ENCODE results near the gene RPS6KL1. TPM values are rescaled to one million over a fixed set of nuclear protein-coding genes. Genes with fewer than 3 reads are reported as not detected.

RPS6KL1 gene
- total RNA-seq, 1 donor from 2014 or later, result 0.99 TPM

DNA sequence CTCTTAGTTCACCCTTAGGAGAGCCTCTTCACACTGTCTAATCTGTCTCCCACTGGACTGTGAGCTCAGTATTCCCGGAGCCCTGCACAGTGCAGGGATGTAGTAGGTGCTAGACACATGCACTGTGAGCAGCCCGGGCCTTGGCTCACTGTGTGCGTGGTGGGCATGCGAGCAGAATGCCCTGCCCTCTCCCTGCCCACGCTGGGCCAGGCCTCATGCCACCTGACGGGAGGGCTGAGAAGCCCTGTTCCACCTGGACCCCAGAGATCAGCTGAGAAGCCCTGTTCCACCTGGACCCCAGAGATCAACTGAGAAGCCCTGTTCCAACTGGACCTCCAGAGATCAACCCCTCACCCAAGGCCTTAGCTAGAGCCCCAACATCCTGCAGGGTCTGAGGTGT lies 10.9 kb downstream of the RPS6KL1 start:
- no peak for DNase-seq

DNA sequence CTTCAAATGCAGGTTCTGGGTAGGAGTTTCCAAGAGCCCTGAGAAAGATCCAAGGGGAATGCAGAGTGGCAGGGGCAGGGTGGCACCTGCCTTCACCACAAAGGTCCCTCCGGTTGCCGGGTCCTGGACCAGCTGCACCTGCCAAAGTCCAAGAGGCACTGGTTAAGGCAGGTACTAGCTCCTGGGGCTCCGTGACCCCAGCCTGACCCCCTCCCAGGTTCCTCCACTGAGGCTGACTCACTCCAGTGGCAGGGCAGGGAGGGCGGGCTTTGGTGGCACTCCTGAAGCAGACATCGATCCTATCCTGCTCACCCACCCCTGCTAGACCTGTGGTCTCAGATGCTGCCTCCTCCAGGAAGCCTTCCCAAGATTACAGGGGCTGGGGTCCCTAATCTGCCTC lies 11.4 kb downstream of the RPS6KL1 start:
- DNase-seq, result no peak

DNA sequence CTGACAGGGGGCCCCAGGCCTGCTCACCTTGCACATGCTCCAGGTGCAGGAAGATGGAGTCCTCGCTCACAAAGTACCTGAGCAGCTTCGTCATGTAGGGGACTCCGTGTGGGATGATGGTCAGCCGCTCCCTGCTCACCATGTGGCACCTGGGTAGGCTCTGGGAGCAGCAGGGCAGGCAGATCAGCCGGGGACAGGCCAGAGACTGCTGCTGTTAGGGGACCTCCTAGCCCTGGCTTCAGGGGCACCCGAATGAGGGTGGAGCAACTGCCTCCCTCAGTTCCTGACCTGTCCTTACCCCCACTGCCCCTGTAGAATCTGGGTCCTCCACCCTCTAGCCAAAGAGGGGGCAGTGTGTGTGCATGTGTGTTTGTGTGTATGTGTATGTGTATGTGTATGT lies 11.8 kb downstream of the RPS6KL1 start:
- DNase-seq, result no peak

DNA sequence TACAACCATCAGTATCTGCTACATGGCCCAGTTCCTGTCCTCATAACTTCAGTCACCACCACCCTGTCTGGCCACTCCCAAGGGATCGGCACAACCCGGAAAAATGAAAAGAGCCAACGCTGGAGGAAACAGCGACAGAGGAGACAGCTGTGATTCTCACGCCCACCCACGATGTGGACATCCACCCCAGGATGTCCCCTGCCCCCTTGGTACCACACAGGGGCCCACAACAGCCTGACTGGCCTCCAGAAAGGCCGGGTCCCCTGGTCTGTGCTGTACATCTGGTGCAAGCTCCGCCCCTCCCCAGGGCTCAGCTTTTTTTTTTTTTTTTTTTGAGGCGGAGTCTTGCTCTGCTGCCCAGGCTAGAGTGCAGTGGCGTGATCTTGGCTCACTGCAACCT lies 12.5 kb downstream of the RPS6KL1 start:
- no peak for DNase-seq

DNA sequence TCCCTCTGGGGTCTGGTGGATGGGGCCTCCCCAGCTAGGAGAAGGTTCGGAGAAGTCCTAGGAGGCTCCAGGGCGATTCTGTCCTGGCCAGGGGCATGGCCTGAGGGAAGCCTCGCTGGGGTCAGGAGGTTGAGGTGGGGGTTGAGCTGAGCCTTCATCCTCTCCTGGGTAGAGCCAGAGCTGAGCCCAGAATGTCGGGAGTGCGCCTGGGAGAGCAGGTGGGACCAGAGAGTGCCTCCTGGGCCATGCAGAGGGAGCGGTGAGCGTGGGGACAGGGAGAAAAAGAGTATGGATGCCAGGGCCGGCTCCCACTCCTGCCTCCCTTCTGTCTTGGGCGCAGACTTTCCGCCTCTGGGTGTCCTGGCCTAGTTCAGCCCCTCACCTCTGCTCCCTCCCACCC lies 13.1 kb downstream of the RPS6KL1 start:
- no peak for DNase-seq

DNA sequence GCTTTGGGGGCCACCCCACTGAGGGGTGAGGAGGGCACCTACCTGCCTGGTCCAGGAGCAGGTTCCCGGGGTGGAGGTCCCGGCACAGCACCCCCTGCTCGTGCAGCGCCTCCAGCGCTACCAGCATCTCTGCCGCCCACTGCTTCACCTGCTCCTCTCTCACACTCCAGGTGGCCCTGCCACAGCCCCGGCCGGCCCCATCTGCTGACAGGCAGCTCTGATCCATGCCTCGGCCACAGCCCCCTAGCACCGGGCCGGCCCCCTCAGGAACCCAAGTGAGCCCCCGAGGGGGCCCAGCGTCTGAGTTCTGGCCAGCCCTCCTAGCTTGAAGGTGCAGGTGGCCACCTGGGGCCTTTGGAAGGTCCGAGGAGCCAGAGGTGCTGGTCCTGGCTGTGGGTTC lies 13.6 kb downstream of the RPS6KL1 start:
- no peak for DNase-seq

DNA sequence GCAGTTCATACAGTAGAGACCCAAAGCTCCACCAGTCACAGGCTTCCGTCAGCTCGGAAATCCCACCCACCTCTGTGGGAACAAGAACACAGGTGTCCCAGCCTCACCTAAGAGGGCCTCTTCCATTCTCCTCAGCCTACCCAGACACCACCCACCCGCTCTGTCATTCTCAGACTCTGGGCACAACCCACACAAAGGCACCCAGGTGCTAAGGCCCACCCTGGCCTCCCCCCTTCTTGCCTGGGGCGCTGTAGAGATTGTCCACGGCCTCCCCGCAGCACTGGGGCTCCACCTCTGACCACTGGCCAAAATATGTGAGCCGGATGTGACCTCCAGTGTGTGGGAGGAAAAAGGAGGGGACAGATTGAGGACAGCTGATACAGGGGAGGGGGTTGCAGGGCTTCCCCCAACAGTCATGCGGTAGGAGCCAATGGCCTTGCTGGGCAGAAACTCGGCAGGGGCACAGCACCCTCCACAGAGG lies 14.2 kb downstream of the RPS6KL1 start:
- no peak for DNase-seq

DNA sequence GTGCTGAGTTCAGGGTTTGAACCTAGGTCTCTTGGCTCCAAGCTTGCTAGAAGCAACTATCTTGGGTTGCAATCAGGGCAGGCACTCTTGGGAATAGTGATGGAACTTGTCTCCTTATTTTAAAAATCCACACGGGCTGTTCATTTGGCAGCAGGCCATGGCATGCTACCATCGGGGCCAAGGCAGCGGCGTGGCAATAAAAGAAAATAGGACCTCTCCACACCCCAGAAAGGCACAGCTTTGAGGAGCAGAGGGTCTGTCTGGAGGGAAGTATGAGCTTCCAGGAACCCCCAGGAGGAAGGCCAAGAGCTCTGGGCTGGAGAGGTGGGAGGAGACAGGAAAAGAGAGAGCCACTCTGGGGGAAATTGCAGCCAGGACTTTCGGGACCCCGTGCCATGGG lies 15.3 kb downstream of the RPS6KL1 start:
- no peak for DNase-seq

DNA sequence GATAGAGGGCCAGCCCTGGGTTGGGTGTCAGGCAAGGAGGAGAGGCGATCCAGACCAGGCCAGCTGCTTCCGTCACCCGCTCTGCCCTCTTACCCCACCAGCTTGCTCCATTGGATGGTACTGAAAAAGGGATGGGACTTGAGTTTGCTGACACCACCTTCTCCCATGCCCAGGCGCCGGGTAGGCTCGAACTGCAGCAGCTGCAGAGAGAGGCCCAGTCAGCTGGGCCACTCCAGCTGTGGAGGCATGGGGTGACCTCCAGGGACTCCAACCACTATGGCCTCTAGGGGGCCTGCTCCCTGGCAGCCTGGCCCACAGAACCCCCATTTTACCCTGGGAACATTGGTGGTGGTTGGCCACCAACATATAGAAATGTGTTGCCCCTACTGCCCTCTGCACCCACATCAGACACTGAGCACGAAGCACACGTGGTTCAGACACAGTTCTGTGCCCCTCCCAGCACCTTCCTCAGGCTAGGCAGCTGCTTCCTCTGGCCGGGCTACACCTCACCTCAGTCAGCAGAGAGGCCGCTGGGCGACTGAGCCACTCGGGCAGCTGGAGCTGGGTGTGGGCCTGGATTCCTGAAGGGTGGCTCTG lies 16.0 kb downstream of the RPS6KL1 start:
- no peak for DNase-seq

DNA sequence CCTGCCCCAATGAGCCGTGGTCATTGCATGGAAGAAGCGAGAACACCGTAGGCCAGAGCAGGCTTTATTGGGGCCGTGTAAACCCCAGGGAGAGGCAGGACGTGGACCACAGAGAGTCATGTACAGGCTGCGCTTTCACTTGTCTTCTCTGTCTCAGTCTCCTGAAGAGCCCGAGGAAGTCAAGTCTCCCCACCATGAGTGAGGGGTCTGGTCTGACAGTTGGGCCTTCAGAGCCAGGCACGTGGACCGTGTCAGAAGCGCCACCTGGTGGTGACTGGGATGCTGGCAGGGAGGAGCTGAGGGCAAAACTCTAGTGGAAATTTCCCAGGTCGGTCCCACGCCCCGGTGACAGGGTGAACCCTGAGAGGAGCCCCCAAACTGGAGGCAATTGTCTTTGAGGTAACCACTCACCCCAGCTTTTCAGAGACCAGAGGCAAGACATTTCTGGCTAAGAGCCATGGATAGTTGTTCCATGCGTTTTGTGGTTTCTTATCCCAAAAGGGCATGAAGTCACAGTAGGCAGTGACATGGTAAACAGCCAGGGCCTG lies 17.4 kb downstream of the RPS6KL1 start:
- DNase-seq, result peak; percentile 44

DNA sequence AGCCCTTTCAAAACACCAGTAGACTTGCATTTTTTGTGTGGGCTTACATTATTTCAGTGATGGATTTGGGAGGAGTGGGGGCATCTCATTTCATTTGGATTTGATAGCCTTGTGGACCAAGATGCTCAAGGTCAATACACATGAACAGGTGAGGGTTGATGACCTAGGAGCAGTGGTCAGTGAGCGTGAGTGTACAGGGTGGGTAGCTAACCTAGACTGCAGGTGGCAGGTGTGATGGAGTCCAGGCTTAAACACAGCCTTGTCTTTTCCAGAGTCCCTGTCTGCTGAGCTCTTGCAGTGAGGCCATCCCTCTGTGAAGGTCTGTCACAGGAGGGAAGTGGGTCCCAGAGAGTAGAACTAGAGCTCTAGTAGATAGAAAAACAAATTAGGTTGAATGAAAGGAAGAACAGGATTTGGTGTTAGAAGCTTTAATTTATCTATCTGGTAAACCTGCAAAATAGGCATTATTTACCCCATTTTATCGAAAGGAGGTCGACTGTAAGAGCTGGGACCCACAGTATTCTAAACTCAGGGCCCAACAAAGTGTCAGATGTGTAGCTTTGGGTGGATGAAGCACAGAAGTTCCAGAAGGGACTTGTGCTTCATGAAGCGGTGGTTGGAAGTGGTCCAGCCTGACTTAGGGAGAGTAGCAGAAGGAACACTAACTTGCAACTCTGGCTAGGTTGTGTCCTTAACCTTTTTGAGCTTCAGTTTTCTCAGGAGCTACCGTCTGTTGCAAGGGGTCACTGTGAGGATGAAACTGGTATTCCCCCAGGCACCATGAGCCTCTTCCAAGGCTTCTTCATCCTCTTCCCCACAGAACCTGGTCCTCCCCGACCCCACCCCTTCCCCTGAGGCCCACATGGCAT lies 18.2 kb downstream of the RPS6KL1 start:
- DNase-seq, result no peak

DNA sequence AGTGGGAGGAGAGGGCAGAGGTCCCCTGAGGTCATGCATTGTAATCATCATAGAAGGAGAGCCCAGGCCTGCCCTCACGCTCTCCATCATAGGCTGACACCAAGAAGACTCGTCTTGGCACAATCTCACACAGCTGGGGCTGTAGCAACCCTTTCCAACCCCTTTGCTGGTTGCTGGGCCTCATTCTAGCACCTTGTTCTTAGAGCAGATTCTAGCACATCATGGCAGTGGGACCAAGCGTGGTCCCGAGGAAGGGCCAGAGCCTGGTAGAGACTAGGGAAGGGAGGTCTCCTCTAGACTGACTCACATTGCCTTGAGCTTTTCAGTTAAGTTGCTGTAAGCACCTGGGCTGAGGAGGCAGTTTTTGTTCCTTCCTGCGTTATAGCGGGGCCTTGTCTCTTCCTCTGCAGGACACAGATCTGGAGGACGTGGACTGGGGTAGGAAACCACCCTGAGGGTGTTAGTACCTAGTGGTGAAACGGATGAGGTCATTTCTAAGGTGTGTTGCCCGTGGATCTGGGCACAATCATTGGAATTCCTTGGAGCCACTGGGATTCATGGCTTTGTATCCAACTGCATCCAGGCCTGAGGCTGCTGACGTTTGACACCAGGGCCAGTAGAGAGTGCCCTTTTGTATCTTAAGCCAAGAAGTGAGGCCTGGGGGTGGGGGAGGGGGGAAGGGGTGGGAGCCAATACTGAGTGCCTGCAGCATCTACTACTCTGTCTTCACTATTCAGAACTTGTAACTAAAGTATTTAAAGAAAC lies 19.9 kb downstream of the RPS6KL1 start:
- no peak for DNase-seq

DNA sequence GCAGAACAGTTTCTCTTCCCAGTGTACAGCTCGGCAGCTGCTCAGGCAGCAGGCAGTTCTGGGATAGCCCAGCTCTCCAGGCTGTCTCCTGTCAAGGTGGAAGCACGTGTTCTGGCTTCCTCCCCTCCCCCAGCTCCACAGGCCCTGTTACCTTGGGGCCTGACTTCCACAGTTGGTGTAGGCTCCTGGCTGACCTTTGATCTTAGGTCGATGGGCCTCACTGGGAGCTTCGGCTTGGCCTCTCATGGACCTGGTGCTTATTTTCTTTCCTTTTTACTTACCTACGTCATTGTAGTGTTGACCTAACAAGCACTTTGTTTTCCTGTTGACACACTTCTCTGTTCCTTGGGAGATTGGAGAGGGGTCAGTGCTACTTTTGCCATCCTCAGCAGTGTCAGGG lies 24.4 kb downstream of the RPS6KL1 start:
- DNase-seq, result no peak

DNA sequence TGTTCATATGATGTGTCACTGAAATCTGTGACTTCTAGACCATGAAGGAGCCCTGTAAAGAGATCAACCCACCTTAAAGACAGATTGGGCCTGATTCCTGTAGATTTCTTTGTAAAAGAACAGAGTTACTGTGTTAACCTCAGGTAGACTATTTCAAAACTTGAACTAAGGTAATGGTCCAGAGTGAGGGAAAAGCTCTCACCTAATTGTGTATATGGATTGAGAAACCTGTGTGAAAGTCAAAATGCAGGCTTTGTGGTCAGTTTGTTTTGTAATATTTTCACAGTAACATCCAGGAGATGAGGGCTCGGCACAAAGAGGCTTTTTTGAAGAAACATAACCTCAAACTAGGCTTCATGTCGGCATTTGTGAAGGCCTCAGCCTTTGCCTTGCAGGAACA lies 25.0 kb downstream of the RPS6KL1 start:
- no peak for DNase-seq

DNA sequence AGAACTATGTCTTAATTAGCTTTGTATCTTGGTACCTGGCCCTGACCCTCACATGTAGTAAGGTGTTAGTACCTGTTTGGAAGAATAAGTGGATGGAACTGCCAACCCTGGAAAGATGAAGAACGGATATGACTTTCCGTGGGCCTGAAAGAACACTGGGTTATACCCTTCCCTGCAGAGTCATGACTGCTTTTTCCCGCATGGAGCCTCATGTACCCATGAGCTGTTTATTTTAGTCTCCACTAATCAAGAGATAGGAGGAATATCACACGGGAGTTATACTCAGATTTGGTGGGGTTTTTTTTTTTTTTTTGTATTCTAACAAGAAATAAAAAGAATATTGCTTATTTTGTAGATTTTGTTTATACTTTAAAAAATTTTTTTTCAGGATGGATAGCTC lies 25.4 kb downstream of the RPS6KL1 start:
- no peak for DNase-seq

DNA sequence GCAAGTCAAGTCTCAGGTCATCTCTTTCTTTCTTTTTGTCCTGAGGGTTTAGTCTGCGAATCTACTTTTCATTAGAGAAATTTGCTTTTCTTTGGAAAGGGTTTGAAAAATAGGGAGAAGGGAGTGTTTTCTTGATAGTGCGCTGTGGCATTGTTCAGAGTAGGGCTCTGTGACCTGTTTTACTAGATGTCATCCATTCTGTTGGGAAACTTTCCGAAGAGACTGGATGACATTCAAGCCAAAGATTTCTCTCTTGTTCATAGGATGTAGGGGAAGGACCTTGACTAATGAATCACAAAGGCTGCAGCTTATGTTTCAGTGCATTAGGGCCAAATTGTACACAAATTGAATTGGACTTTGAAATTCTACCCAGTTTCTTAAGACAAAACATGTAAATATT lies 26.7 kb downstream of the RPS6KL1 start:
- DNase-seq, result no peak

DNA sequence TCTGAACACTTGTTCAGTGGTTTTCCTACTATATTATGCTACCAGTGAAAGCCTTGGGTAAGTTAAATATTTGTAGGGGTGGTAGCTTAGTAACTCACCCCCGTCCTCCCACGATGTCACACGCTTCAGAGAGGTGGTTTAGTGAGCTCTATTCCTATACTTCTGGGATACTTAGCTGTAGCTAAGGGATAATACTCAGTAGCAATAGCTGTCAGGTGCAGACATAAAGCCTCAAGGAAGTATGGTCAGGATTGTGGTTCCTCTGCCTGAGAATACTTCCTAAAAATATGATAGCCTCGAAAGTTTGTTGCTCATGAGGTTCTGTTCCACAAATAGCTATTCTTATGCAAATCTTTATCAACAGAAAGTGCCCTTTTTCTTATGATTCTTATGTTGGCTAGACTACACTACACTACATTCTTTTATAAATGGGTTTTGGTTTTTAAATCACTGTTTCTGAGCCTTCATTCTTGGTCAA lies 29.4 kb downstream of the RPS6KL1 start:
- no peak for DNase-seq

DNA sequence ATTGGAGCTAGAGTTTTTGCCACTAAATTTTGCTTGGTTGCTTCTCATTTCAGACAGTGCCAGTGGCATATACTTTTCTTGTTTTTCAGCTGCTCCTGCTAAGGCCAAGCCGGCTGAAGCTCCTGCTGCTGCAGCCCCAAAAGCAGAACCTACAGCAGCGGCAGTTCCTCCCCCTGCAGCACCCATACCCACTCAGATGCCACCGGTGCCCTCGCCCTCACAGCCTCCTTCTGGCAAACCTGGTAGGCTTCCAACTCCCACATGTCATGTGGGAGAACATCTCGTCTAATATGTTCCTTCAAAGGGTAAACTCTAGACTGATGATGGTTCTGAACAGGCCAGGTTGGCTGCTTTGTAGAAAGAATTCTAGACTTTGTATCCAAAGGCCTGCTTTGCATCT lies 30.3 kb downstream of the RPS6KL1 start:
- DNase-seq, result no peak

DNA sequence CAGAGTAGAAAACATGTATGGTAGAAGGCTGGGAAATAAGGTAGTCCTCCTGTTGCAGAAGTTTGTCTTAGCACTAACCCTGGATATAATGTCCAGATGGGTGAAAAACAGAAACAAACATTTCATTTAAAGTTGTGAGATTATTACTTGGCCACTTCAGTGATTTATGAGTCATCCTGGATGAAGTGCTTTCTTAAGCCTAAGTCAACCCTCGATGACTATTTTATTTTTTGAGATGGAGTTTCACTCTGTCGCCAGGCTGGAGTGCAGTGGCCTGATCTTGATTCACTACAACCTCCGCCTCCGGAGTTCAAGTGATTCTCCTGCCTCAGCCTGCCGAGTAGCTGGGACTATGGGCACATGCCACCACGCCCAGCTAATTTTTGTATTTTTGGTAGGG lies 31.2 kb downstream of the RPS6KL1 start:
- DNase-seq, result no peak

DNA sequence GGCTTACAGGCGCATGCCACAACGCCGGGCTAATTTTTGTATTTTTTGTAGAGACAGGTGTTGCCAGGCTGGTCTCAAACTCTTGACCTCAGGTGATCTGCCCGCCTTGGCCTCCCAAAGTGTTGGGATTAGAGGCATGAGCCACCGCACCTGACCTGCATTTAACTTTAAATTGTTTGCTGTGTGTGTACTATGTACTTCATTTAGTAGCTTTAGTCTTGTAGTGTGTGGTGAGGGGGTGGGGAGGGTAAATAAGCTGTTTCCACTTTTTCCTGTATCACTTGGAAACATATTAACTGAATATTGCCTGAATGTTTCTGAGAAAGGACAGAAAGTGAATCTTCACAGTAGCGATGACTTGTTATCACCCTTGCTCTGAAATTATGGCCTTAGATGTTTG lies 32.8 kb downstream of the RPS6KL1 start:
- DNase-seq, result no peak

DNA sequence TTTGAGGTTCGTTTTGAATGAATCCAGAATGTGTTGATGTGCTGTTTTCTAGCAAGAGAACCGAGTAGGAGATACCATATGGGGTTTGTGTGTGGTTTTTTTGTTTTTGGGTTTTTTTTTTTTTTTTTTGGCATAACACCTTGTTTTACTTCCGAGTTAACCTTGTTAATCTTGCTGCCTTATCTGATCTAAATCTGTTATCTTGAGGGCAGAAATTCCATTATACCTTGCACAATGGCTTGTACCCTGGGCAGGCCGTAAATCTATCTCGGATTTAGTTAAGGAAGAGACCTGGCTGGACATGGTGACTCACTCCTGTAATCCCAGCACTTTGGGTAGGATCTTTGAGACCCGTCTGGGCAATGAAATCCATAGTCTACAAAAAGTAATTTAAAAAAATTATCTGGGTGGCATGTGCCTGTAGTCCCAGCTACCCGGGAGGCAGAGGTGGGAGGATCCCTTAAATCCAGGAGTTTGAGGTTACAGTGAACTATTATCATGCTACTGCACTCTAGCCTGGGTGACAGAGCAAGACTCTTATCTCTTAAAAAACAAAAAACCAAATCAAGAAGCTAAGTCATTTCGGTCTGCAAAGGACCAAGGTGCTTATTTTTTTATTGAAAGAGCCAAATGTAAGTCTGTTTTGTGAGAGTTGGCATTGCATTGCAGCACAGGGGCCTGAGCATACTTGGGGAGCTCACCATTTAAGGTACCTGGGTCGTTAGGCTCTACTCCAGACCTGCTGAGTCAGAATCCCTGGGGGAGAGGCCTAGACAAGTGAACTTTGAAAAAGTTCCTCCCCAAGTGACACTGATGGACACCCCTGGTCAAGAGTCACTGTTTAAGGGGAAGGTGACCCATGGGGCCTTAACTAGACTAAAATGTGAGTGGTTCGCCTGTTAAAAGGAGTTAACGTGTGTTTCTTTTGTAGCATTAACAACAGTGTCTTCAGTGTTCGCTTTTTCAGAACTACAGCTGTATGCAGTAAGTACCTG lies 34.6 kb downstream of the RPS6KL1 start:
- no peak for DNase-seq
